NT2/D1 (cell line): ENCODE data around the gene FOXO3.

Experiments
- DNase-seq: peaks from one replicate; pipeline ENCODE4 v3.0.0-alpha.2; 2011; ENCODE audit warnings: low read depth, low spot score
- H3K27me3 ChIP-seq: 2 replicates; pipeline ENCODE4 v1.6.0; 2011; ENCODE audit warnings: mild to moderate bottlenecking; ENCODE audit not compliant: insufficient read length, insufficient read depth
- H3K36me3 ChIP-seq: 2 replicates; pipeline ENCODE4 v1.6.1; 2011; ENCODE audit warnings: mild to moderate bottlenecking, low read length, mixed read lengths; ENCODE audit not compliant: insufficient read depth, insufficient read length
- H3K4me1 ChIP-seq: 2 replicates; pipeline ENCODE4 v1.5.1; 2011; ENCODE audit not compliant: insufficient read depth, insufficient read length
- H3K4me3 ChIP-seq: 2 replicates; pipeline ENCODE4 v1.5.1; 2011; ENCODE audit warnings: low read depth; ENCODE audit not compliant: insufficient read length
- H3K9ac ChIP-seq: 2 replicates; pipeline ENCODE4 v1.6.0; 2011; ENCODE audit warnings: low read depth; ENCODE audit not compliant: insufficient read length
- H3K9me3 ChIP-seq: 2 replicates; pipeline ENCODE4 v1.5.1; 2011; ENCODE audit warnings: mild to moderate bottlenecking, low read length; ENCODE audit not compliant: insufficient read depth
- SUZ12 ChIP-seq: IDR thresholded peaks from 2 replicates; pipeline ENCODE4 v1.6.1; 2011; ENCODE audit not compliant: insufficient read length, insufficient read depth; ENCODE audit errors: extremely low read depth
- YY1 ChIP-seq: IDR thresholded peaks from 2 replicates; pipeline ENCODE4 v1.6.1; 2011; ENCODE audit not compliant: insufficient read length, insufficient read depth
- ZNF274 ChIP-seq: IDR thresholded peaks from 2 replicates; pipeline ENCODE4 v1.6.1; 2011; ENCODE audit warnings: mild to moderate bottlenecking, low read depth, low read length

The FOXO3 gene

DNA sequence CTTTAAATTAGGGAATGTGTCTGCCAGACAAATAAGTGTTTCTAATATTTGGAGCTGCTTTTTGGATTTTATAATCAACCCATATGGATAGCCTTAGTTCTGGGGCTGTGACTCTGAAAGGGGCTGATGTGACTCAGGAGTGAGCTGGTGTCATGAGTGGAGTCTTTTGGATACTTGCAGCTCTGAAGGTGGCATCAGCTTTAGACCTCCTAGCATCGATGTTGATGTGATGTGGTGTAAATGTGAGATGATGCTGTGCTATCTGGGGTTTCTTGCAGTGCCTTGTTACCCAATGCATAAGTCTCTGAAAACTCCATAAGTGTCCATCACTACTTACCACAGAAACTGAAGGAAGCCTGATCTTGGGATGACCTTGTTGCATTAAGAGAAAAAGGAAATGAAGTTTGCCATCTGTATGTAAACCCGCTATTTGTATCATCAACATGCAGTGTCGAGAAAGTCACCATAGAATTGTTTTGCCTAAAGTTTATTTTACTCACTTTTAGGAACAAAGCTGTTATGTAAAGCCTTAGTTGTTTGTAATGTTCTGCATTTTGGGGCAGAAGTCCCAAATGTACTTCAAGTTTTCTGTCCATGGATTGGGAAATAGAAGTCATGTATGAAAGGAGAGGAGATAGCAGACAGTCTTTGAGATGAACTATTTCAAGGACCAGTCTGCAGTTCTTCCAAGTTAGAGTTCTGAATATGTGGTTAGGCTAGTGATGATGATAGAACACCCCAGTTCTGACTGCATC lies 8.0 kb downstream of the FOXO3 start:
- peaks cover 17% of the 10 kb centered on the region for H3K36me3 ChIP-seq
- no peaks in the 10 kb centered on the region for H3K4me1 ChIP-seq
- TF ChIP-seq YY1: no peak
- TF ChIP-seq ZNF274: no peak
- TF ChIP-seq SUZ12: no peak
- H3K4me3 ChIP-seq: no peak overlapping the region
- H3K9me3 ChIP-seq: no peaks in the 10 kb centered on the region
- no peak for DNase-seq
- peaks cover 4% of the 10 kb centered on the region for H3K27me3 ChIP-seq
- no peak overlapping the region for H3K9ac ChIP-seq

- H3K9ac ChIP-seq: no peak overlapping the region
- H3K4me1 ChIP-seq: no peaks in the 10 kb centered on the region
- peaks cover 15% of the 10 kb centered on the region for H3K36me3 ChIP-seq
- no peaks in the 10 kb centered on the region for H3K27me3 ChIP-seq
- no peak for DNase-seq
- TF ChIP-seq YY1 (no peak), SUZ12 (no peak), ZNF274 (no peak)
- no peaks in the 10 kb centered on the region for H3K9me3 ChIP-seq
- H3K4me3 ChIP-seq: no peak overlapping the region
These were observed 9.8 kb downstream of the FOXO3 start for GRCh38 chr6:108570517-108570916.

GRCh38 chr6:108574457-108575141 lies 13.9 kb downstream of the FOXO3 start:
- H3K4me3 ChIP-seq: no peak overlapping the region
- H3K9ac ChIP-seq: no peak overlapping the region
- no peaks in the 10 kb centered on the region for H3K9me3 ChIP-seq
- TF ChIP-seq ZNF274 (no peak), YY1 (no peak), SUZ12 (no peak)
- H3K27me3 ChIP-seq: no peaks in the 10 kb centered on the region
- no peaks in the 10 kb centered on the region for H3K4me1 ChIP-seq
- peaks cover 15% of the 10 kb centered on the region for H3K36me3 ChIP-seq
- DNase-seq: no peak

GRCh38 chr6:108575905-108576494 lies 15.3 kb downstream of the FOXO3 start:
- Histone ChIP-seq H3K9me3 (no peaks in the 10 kb centered on the region), H3K36me3 (peaks cover 11% of the 10 kb centered on the region), H3K9ac (no peak overlapping the region), H3K27me3 (no peaks in the 10 kb centered on the region), H3K4me3 (no peak overlapping the region), H3K4me1 (no peaks in the 10 kb centered on the region)
- DNase-seq: no peak
- TF ChIP-seq SUZ12 (no peak), YY1 (no peak)

DNA sequence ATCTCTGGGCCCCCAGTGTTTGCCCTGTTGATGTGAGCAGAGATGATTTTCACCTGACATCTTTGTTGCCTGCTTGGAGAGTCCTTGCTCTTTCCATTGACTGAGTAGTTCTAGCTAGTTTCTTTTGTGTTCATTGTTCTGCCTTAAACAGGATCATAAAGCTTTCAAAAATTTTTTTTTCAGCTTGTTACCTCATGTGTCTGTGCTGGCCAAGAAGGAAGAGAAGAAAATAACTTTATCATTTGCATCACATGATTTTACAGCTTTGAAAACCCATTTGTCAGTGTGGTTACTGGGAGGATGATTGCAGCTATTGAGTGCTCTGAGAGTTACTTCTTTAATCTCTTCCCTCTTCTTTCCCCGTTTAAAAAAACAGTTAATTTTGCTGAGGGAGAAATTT lies 16.0 kb downstream of the FOXO3 start:
- peaks cover 11% of the 10 kb centered on the region for H3K36me3 ChIP-seq
- H3K9me3 ChIP-seq: no peaks in the 10 kb centered on the region
- no peaks in the 10 kb centered on the region for H3K4me1 ChIP-seq
- no peak for DNase-seq
- H3K4me3 ChIP-seq: no peak overlapping the region
- TF ChIP-seq SUZ12: no peak
- TF ChIP-seq ZNF274: no peak
- no peak for TF ChIP-seq YY1
- H3K9ac ChIP-seq: no peak overlapping the region
- no peaks in the 10 kb centered on the region for H3K27me3 ChIP-seq

DNA sequence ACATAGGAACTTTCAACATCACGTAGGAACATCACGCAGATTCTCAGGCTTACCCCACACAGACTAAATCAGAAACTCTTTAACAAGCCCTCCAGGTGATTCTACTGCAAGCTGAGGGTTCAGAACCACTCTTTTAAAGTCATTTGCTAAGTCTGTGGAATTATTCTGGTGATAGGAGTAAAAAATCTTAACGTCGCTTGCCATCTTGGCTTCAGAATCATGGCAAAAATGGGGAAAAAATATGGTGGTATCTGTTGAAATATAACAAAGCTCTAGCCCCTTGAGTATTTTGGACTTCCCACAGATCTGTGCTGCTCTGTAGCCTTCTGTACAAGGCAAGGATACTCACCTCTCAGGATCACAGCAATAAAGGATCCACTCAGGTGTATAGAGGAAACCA lies 17.4 kb downstream of the FOXO3 start:
- Histone ChIP-seq H3K27me3 (no peaks in the 10 kb centered on the region), H3K36me3 (peaks cover 5% of the 10 kb centered on the region), H3K4me3 (no peak overlapping the region), H3K4me1 (no peaks in the 10 kb centered on the region), H3K9me3 (no peaks in the 10 kb centered on the region), H3K9ac (no peak overlapping the region)
- DNase-seq: no peak
- TF ChIP-seq SUZ12 (no peak), YY1 (no peak), ZNF274 (no peak)

DNA sequence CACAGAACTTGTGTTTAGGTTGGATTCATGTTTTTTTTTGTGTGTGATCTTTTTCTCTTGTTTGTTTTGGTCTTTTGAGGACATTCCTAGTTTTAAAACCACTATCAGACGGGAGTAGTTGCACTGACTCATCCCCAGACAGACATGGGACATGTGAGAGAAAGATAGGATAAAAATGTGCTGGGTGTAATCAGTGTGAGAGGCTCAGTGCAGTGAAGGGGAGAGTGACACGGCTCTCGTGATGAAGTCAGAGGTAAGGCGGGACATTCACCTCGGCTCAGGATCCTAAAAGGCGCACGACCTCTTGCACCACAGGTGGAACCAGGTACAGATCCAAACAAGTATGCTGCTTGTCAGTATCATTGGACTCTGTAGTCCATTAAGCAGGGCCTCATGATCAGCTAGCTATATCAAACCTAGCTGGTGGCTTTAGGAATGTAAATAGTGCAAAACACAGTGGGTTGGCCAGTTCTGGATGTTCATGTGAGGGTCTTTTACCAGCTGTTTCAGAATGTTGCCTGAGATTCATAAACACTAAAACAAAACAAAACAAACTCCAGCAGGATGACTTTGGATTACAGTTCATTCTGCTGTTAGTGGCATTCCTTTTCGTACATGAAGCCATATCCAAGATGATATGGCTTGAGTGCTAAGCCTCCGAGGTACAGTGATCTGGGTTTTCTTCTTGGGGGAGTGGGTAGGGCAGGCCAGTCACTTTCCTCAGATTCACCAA lies 18.0 kb downstream of the FOXO3 start:
- Histone ChIP-seq H3K4me3 (no peak overlapping the region), H3K27me3 (no peaks in the 10 kb centered on the region), H3K9ac (no peak overlapping the region), H3K4me1 (no peaks in the 10 kb centered on the region), H3K9me3 (no peaks in the 10 kb centered on the region), H3K36me3 (peaks cover 5% of the 10 kb centered on the region)
- no peak for DNase-seq
- TF ChIP-seq YY1: no peak
